ENCODE measurements around the gene F5. TPM values are rescaled to one million over a fixed set of nuclear protein-coding genes. Genes with fewer than 3 reads are reported as not detected.

F5 gene
- total RNA-seq: 1 to 10 TPM in 3 of 4 donors, under 1 TPM in 1; 0.38 to 5.5 (median 2.7) TPM

GRCh38 chr1:169586395-169587255, at the start of gene F5:
F5 (minus strand) TSS chr1:169586481; CDS start chr1:169586386, 95 bp downstream.
- DNase-seq (ENCODE audit: low spot score in 2 of 2): peak; percentile 39 to 90
- no peak within 1 kb of the TSS for H3K4me3 ChIP-seq (ENCODE audit: low read depth, poor library complexity, severe bottlenecking)
- 22 to 35% methylated on average over 12 to 15 of the region's 15 CpGs for WGBS, 2 donors
- no peak for TF ChIP-seq POLR2A (IDR thresholded peaks at IDR 0.05)
- TF ChIP-seq, protein P1, sequence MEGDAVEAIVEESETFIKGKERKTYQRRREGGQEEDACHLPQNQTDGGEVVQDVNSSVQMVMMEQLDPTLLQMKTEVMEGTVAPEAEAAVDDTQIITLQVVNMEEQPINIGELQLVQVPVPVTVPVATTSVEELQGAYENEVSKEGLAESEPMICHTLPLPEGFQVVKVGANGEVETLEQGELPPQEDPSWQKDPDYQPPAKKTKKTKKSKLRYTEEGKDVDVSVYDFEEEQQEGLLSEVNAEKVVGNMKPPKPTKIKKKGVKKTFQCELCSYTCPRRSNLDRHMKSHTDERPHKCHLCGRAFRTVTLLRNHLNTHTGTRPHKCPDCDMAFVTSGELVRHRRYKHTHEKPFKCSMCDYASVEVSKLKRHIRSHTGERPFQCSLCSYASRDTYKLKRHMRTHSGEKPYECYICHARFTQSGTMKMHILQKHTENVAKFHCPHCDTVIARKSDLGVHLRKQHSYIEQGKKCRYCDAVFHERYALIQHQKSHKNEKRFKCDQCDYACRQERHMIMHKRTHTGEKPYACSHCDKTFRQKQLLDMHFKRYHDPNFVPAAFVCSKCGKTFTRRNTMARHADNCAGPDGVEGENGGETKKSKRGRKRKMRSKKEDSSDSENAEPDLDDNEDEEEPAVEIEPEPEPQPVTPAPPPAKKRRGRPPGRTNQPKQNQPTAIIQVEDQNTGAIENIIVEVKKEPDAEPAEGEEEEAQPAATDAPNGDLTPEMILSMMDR (IDR thresholded peaks at IDR 0.05): no peak
- intact Hi-C loops (cut with DNase I; ENCODE audit: low total_unique reads): no loop called here

- no peak for DNase-seq (ENCODE audit: low spot score in 2 of 2)
- 69 to 79% methylated on average over 1 of the region's 1 CpG for WGBS, 2 donors
- intact Hi-C loops (cut with DNase I; ENCODE audit: low total_unique reads): no loop called here
- TF ChIP-seq POLR2A (IDR thresholded peaks at IDR 0.05): no peak
- TF ChIP-seq, protein P1 (IDR thresholded peaks at IDR 0.05): no peak
- H3K4me3 ChIP-seq (ENCODE audit: low read depth, poor library complexity, severe bottlenecking): no peak overlapping the region
Measured at GRCh38 chr1:169634877-169635276, 48.6 kb upstream of the F5 start.

GRCh38 chr1:169634145-169634544, 47.9 kb upstream of the F5 start:
- WGBS, 2 donors: 88 to 90% methylated on average over 1 of the region's 1 CpG
- DNase-seq (ENCODE audit: low spot score in 2 of 2): no peak
- no peak overlapping the region for H3K4me3 ChIP-seq (ENCODE audit: low read depth, poor library complexity, severe bottlenecking)
- no peak for TF ChIP-seq POLR2A (IDR thresholded peaks at IDR 0.05)
- intact Hi-C loops (cut with DNase I; ENCODE audit: low total_unique reads): no loop called here

- TF ChIP-seq POLR2A (IDR thresholded peaks at IDR 0.05): no peak
- TF ChIP-seq, protein P1 (IDR thresholded peaks at IDR 0.05): no peak
- H3K4me3 ChIP-seq (ENCODE audit: low read depth, poor library complexity, severe bottlenecking): no peak overlapping the region
- no peak for DNase-seq (ENCODE audit: low spot score in 2 of 2)
- WGBS, 2 donors: 72 to 79% methylated on average over 3 of the region's 3 CpGs
- intact Hi-C loops (cut with DNase I; ENCODE audit: low total_unique reads): no loop called here
Measured at GRCh38 chr1:169631249-169631648, 45.0 kb upstream of the F5 start.

- DNase-seq (ENCODE audit: low spot score in 2 of 2): no peak
- no peak within 1 kb of the TSS for H3K4me3 ChIP-seq (ENCODE audit: low read depth, poor library complexity, severe bottlenecking)
- TF ChIP-seq, protein P1 (IDR thresholded peaks at IDR 0.05): no peak
- no peak for TF ChIP-seq POLR2A (IDR thresholded peaks at IDR 0.05)
- intact Hi-C loops (cut with DNase I; ENCODE audit: low total_unique reads): no loop called here
- WGBS, 2 donors: 71 to 85% methylated on average over 1 of the region's 1 CpG
Measured at GRCh38 chr1:169630006-169630405, 43.7 kb upstream of the F5 start, which contains the start of gene SELP. SELP (minus strand) TSS chr1:169630124; CDS start chr1:169630074, 50 bp downstream.

GRCh38 chr1:169624912-169625311, 38.6 kb upstream of the F5 start:
- no peak for DNase-seq (ENCODE audit: low spot score in 2 of 2)
- no peak overlapping the region for H3K4me3 ChIP-seq (ENCODE audit: low read depth, poor library complexity, severe bottlenecking)
- 61 to 83% methylated on average over 2 of the region's 2 CpGs for WGBS, 2 donors
- TF ChIP-seq POLR2A (IDR thresholded peaks at IDR 0.05): no peak
- TF ChIP-seq, protein P1 (IDR thresholded peaks at IDR 0.05): no peak
- intact Hi-C loops (cut with DNase I; ENCODE audit: low total_unique reads): no loop called here

All from lower leg skin (tissue), 4 donors.